BLaER1 treated with 17β-estradiol and CSF1 and Interleukin-3, amounts not matched to agents 10 nM and 100 nM (cell line): ENCODE measurements around the gene TTC39C.
"Not testable (repeated sequence)": the region's sequence is repeated elsewhere in the genome, so short reads cannot be mapped to it uniquely, and the experiment has no call there.

Experiments used
- H3K27ac ChIP-seq, 11 experiments: shearing (Covaris generic); formaldehyde crosslinking; 2 replicates each; pipeline ENCODE4 v1.8.1; 2022
- H3K27me3 ChIP-seq, 11 experiments: shearing (Covaris generic); formaldehyde crosslinking; 2 replicates each; pipeline ENCODE4 v1.8.1; 2022
- H3K36me3 ChIP-seq, 11 experiments: shearing (Covaris generic); formaldehyde crosslinking; 2 replicates each; pipeline ENCODE4 v1.8.1; 2022
- H3K4me1 ChIP-seq, 10 experiments: shearing (Covaris generic); formaldehyde crosslinking; 2 replicates each; pipeline ENCODE4 v1.8.1; 2022
- H3K4me2 ChIP-seq, 11 experiments: shearing (Covaris generic); formaldehyde crosslinking; 2 replicates each; pipeline ENCODE4 v1.8.1; 2022
- H3K4me3 ChIP-seq, 10 experiments: shearing (Covaris generic); formaldehyde crosslinking; 2 replicates each; pipeline ENCODE4 v1.8.1; 2022
- H3K9ac ChIP-seq, 11 experiments: shearing (Covaris generic); formaldehyde crosslinking; 2 replicates each; pipeline ENCODE4 v1.8.1; 2022
- H3K9me3 ChIP-seq, 11 experiments: shearing (Covaris generic); formaldehyde crosslinking; replicated peaks in 1 of 11; 2 replicates each; pipeline ENCODE4 v1.8.1; 2022
- H4K20me1 ChIP-seq, 11 experiments: shearing (Covaris generic); formaldehyde crosslinking; 2 replicates each; pipeline ENCODE4 v1.8.1; 2022
- Cebpa-rat ChIP-seq, 11 experiments: shearing (Covaris generic); IDR thresholded peaks; 2 replicates each; pipeline ENCODE4 v1.8.1; 2022

Gene TTC39C

DNA sequence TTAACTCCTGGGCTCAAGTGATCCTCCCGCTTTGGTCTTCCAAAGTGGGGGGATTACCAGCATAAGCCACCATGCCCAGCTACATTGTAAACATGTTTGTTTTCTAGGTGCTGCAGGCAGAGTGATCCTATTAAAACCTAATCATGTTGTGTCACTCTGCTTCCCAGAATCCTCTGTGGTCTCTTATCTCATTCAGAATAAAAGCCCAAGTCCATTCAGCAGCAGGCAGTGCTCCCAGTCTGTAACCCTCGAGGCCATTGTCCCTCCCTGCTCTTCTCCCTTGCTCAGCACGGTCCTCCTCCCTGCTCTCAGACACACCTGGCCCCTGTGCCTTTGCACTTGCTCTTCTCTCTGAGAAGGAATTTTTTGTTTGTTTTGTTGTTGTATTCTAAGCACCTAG is 113.2 kb downstream of the TTC39C start:
- H3K27ac ChIP-seq, result no peak overlapping the region
- H3K4me1 ChIP-seq, result no peaks in the 10 kb centered on the region
- no peak overlapping the region for H3K9ac ChIP-seq
- H3K36me3 ChIP-seq, result peaks cover 69 to 100% (median 99%) of the 10 kb centered on the region in 11 experiments
- TF ChIP-seq Cebpa-rat (IDR thresholded peaks at IDR 0.05), result no peak
- peaks cover 0 to 7% (median 0%) of the 10 kb centered on the region in 11 experiments; a peak in 2 of 22 replicates for H4K20me1 ChIP-seq
- no peak overlapping the region for H3K4me2 ChIP-seq
- no peaks in the 10 kb centered on the region for H3K27me3 ChIP-seq
- no peaks in the 10 kb centered on the region for H3K9me3 ChIP-seq
- H3K4me3 ChIP-seq, result no peak overlapping the region

- Histone ChIP-seq H3K36me3 (peaks cover 77 to 100% (median 99%) of the 10 kb centered on the region in 11 experiments), H4K20me1 (peaks cover 0 to 7% (median 0%) of the 10 kb centered on the region in 11 experiments; a peak in 2 of 22 replicates), H3K4me3 (no peak overlapping the region), H3K9ac (no peak overlapping the region), H3K27me3 (no peaks in the 10 kb centered on the region), H3K9me3 (no peaks in the 10 kb centered on the region), H3K4me1 (no peaks in the 10 kb centered on the region), H3K27ac (no peak overlapping the region), H3K4me2 (no peak overlapping the region)
- no peak for TF ChIP-seq Cebpa-rat (IDR thresholded peaks at IDR 0.05)
Observed at GRCh38 chr18:24128700-24129099, 114.1 kb downstream of the TTC39C start.

DNA sequence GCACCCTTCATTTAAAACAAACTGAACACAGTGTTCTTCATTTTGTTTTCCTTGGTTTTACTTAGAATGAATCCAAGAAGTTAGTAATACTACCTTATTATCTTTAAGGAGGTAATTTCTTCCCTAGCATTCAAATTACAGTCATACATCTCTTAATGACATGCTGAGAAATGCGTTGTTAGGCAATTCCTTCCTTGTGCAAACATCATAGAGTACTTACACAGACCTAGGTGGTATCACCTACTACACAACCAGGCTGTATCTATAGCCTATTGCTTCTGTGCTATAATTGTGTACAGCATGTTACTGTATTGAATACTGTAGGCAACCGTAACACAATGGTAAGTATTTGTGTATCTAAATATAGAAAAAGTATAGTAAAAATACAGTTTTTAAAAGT is 115.9 kb downstream of the TTC39C start:
- Histone ChIP-seq H3K36me3 (peaks cover 71 to 100% (median 98%) of the 10 kb centered on the region in 11 experiments), H3K9me3 (no peaks in the 10 kb centered on the region), H3K4me1 (no peaks in the 10 kb centered on the region), H3K4me3 (no peak overlapping the region), H3K9ac (no peak overlapping the region), H3K4me2 (no peak overlapping the region), H4K20me1 (peaks cover 0 to 7% (median 0%) of the 10 kb centered on the region in 11 experiments; a peak in 2 of 22 replicates), H3K27me3 (no peaks in the 10 kb centered on the region), H3K27ac (no peak overlapping the region)
- TF ChIP-seq Cebpa-rat (IDR thresholded peaks at IDR 0.05), result no peak

DNA sequence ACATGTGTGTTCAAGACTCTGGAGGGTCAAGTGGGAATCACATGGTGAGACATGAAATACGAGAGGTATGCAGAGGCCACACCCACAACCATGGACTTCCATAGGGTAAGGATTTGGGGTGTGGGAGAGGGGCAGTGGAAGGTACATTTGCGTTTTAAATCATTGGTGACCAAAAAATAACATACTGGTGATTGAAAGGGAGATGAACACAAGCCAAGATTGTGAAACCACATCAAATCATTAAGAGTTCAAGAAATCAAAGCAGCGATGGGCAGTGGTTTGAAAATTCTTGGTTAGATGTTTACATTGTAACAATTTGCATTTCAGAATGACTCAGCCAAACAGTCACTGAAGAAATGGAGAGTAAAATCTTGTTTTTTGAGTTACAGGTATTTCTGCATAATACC is 122.4 kb downstream of the TTC39C start:
- Histone ChIP-seq H4K20me1 (no peaks in the 10 kb centered on the region), H3K4me3 (no peak overlapping the region), H3K4me1 (peaks cover 0 to 7% (median 0%) of the 10 kb centered on the region in 10 experiments; a peak in 1 of 20 replicates), H3K9ac (no peak overlapping the region), H3K36me3 (peaks cover 17 to 48% (median 44%) of the 10 kb centered on the region in 11 experiments), H3K27ac (no peak overlapping the region), H3K4me2 (no peak overlapping the region), H3K27me3 (no peaks in the 10 kb centered on the region), H3K9me3 (peaks cover 6 to 19% (median 13%) of the 10 kb centered on the region in 11 experiments; a peak in 19 of 22 replicates)
- no peak for TF ChIP-seq Cebpa-rat (IDR thresholded peaks at IDR 0.05)

GRCh38 chr18:24138409-24138788 is 123.8 kb downstream of the TTC39C start:
- Histone ChIP-seq H3K4me2 (peak overlapping the region in 4 of 11 experiments; percentile 15 to 23 (median 18); a peak in 5 of 22 replicates), H3K27ac (no peak overlapping the region), H4K20me1 (no peaks in the 10 kb centered on the region), H3K4me3 (no peak overlapping the region), H3K36me3 (peaks cover 3 to 34% (median 30%) of the 10 kb centered on the region in 11 experiments; a peak in 19 of 22 replicates), H3K9me3 (peaks cover 6 to 19% (median 13%) of the 10 kb centered on the region in 11 experiments; a peak in 19 of 22 replicates), H3K9ac (no peak overlapping the region), H3K27me3 (no peaks in the 10 kb centered on the region), H3K4me1 (peaks cover 0 to 7% (median 0%) of the 10 kb centered on the region in 10 experiments; a peak in 1 of 20 replicates)
- TF ChIP-seq Cebpa-rat (IDR thresholded peaks at IDR 0.05), result no peak

DNA sequence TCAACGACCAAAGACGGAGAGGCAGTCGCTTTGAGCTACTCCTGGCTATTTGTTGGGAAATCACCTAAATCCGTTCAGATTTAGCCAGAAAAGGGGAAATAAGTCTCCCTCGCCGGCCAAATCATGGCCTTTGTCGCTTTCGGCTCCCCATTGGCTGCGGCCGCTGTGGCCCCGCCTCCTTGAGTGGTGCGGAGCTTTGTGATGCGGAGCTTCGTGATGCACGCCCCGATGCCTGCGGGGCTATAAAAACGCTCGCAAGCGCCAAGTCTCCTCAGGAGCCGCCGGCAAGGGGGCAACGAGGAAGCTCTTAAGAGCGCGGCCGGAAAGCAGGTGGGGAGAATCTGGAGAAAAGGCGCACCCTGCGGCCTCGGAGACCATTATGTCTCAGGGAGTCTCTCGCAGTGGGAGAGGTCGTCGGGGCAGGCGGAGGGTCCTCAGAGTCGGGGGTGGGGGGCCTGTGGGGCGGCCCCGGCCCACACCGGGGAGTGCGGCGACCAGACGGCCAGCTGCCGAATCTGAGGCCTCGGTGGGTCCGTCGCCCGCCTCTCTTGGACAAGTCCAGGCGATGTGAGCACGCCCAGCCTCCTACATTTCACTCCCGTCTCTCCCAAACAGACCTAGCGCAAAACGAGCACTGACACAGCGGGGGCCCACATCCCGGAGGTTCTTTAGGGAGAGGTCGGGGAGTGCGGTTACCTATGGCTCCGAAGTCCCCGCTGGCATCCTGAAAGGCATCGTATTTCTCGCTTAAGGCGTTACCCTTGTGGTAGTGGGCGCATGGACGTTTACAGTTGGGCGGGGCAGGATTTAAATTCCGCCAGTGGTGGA is 124.4 kb downstream of the TTC39C start, which contains the start of gene CABYR:
TSS of gene CABYR (plus strand) at position 274 of the 828 bp plus-strand sequence. CDS start 4,053 bp downstream, outside the sequence.
- Histone ChIP-seq H3K4me1 (peaks cover 0 to 7% (median 0%) of the 10 kb centered on the region in 10 experiments; a peak in 1 of 20 replicates), H3K36me3 (peaks cover 0 to 29% (median 25%) of the 10 kb centered on the region in 11 experiments; a peak in 18 of 22 replicates), H3K9me3 (peaks cover 6 to 19% (median 13%) of the 10 kb centered on the region in 11 experiments; a peak in 19 of 22 replicates), H3K27ac (no peak within 1 kb of the TSS), H3K4me3 (no peak within 1 kb of the TSS), H4K20me1 (no peaks in the 10 kb centered on the region), H3K9ac (no peak within 1 kb of the TSS), H3K4me2 (peak within 1 kb of the TSS in 4 of 11 experiments; percentile 15 to 23 (median 18); a peak in 5 of 22 replicates), H3K27me3 (no peaks in the 10 kb centered on the region)
- no peak for TF ChIP-seq Cebpa-rat (IDR thresholded peaks at IDR 0.05)

DNA sequence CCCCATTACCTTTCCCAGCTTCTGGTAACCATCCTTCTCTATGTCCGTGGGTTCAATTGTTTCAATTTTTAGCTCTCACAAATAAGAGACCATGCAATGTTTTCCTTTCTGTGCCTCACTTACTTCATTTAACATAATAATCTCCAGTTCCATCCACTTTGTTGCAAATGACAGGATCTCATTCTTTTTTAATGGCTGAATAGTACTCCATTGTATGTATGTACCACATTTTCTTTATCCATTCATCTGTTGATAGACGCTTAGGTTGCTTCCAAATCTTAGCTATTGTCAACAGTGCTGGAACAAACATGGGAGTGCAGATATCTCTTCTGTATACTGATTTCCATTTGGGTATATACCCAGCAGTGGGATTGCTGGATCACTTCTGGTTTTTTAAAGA is 126.1 kb downstream of the TTC39C start:
- no peak overlapping the region for H3K9ac ChIP-seq
- peaks cover 6 to 19% (median 13%) of the 10 kb centered on the region in 11 experiments; a peak in 19 of 22 replicates for H3K9me3 ChIP-seq
- H3K4me2 ChIP-seq, result no peak overlapping the region
- TF ChIP-seq Cebpa-rat (IDR thresholded peaks at IDR 0.05), result no peak
- H3K27me3 ChIP-seq, result no peaks in the 10 kb centered on the region
- no peak overlapping the region for H3K27ac ChIP-seq
- H3K36me3 ChIP-seq, result peaks cover 0 to 14% (median 11%) of the 10 kb centered on the region in 11 experiments; a peak in 10 of 22 replicates
- no peak overlapping the region for H3K4me3 ChIP-seq
- no peaks in the 10 kb centered on the region for H4K20me1 ChIP-seq
- peaks cover 0 to 7% (median 0%) of the 10 kb centered on the region in 10 experiments; a peak in 1 of 20 replicates for H3K4me1 ChIP-seq

GRCh38 chr18:24142376-24142775 is 127.8 kb downstream of the TTC39C start:
- Histone ChIP-seq H3K36me3 (no peaks in the 10 kb centered on the region), H3K4me3 (no peak overlapping the region), H3K9ac (no peak overlapping the region), H3K4me1 (peaks cover 0 to 7% (median 0%) of the 10 kb centered on the region in 10 experiments; a peak in 1 of 20 replicates), H4K20me1 (no peaks in the 10 kb centered on the region), H3K27me3 (no peaks in the 10 kb centered on the region), H3K27ac (no peak overlapping the region), H3K4me2 (no peak overlapping the region), H3K9me3 (peaks cover 6 to 19% (median 13%) of the 10 kb centered on the region in 11 experiments; a peak in 19 of 22 replicates)
- TF ChIP-seq Cebpa-rat (IDR thresholded peaks at IDR 0.05), result no peak

GRCh38 chr18:24149591-24149990 is 135.0 kb downstream of the TTC39C start:
- not testable (repeated sequence) for H3K9ac ChIP-seq, H3K4me1 ChIP-seq, H4K20me1 ChIP-seq, H3K4me3 ChIP-seq, H3K27ac ChIP-seq, H3K27me3 ChIP-seq, H3K4me2 ChIP-seq
- Histone ChIP-seq H3K9me3 (peaks cover 0 to 12% (median 0%) of the 10 kb centered on the region in 11 experiments; a peak in 4 of 22 replicates), H3K36me3 (peaks cover 0 to 10% (median 0%) of the 10 kb centered on the region in 11 experiments; a peak in 2 of 22 replicates)
